ENCODE data around the gene TTLL12. TPM values are rescaled to one million over a fixed set of nuclear protein-coding genes. Genes with fewer than 3 reads are reported as not detected.

The TTLL12 gene
- total RNA-seq, 1 donor from 2014 or later, result 85.7 TPM

GRCh38 chr22:43129426-43130425 is 57.2 kb downstream of the TTLL12 start:
- DNase-seq (ENCODE audit: low spot score), result no peak
- intact Hi-C loops (cut with micrococcal nuclease), result no loop called here
- Mint-ChIP-seq H3K27me3 (ENCODE audit: low read depth) (no peaks in the 10 kb centered on the region), H3K27ac (no peak overlapping the region), H3K36me3 (ENCODE audit: low read depth) (peaks cover 20% of the 10 kb centered on the region), H3K4me1 (ENCODE audit: low read depth) (no peaks in the 10 kb centered on the region), H3K4me3 (ENCODE audit: low read depth) (no peak overlapping the region), H3K9me3 (no peaks in the 10 kb centered on the region)

DNA sequence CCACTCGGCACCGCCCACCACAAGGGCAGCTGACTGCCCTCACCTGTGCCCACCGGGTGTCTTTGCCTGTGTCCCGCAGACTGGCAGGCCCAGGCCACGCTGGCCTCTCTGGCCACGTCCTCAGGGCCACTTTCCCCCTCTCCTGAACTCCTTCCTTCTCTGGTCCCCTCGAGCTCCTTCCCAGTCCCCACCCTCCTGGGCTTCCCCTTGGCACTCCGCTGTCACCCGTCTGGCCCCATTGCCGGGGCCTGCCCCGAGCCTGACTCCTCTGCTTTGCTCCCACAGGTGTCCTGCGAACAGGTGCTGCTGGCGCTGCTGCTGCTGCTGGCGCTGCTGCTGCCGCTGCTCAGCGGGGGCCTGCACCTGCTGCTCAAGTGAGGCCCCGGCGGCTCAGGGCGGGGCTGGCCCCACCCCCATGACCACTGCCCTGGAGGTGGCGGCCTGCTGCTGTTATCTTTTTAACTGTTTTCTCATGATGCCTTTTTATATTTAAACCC is 58.0 kb downstream of the TTLL12 start:
- no peaks in the 10 kb centered on the region for H3K4me1 Mint-ChIP-seq (ENCODE audit: low read depth)
- DNase-seq (ENCODE audit: low spot score), result no peak
- no peaks in the 10 kb centered on the region for H3K9me3 Mint-ChIP-seq
- H3K4me3 Mint-ChIP-seq (ENCODE audit: low read depth), result no peak overlapping the region
- H3K36me3 Mint-ChIP-seq (ENCODE audit: low read depth), result peaks cover 13% of the 10 kb centered on the region
- H3K27me3 Mint-ChIP-seq (ENCODE audit: low read depth), result no peaks in the 10 kb centered on the region
- intact Hi-C loops (cut with micrococcal nuclease), result no loop called here
- H3K27ac Mint-ChIP-seq, result no peak overlapping the region

DNA sequence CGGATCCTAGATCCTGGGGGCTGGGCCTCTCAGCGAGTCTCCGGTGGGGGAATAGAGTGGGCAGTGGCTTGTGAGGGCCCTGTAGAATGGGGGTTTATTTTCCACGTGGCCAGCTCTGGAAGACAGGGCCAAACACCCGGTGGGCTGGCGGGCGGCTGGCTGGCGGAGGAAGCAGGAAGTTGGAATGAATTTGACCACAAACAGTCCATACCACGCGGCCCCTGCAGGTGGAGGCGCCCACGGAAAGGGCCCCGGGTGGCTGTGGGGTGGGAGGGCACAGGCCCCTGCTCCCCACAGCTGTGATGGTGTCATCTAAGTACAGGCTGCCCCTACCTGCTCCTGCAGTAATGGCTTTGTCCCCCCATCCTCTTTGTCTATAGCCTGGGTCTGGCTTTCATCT is 58.8 kb downstream of the TTLL12 start:
- H3K36me3 Mint-ChIP-seq (ENCODE audit: low read depth), result peaks cover 5% of the 10 kb centered on the region
- no peak overlapping the region for H3K4me3 Mint-ChIP-seq (ENCODE audit: low read depth)
- no peak overlapping the region for H3K27ac Mint-ChIP-seq
- no peaks in the 10 kb centered on the region for H3K9me3 Mint-ChIP-seq
- no peak for DNase-seq (ENCODE audit: low spot score)
- no peaks in the 10 kb centered on the region for H3K27me3 Mint-ChIP-seq (ENCODE audit: low read depth)
- H3K4me1 Mint-ChIP-seq (ENCODE audit: low read depth), result no peaks in the 10 kb centered on the region
- intact Hi-C loops (cut with micrococcal nuclease), result no loop called here

GRCh38 chr22:43127166-43127908 is 59.6 kb downstream of the TTLL12 start:
- Mint-ChIP-seq H3K9me3 (no peaks in the 10 kb centered on the region), H3K36me3 (ENCODE audit: low read depth) (peaks cover 5% of the 10 kb centered on the region), H3K4me1 (ENCODE audit: low read depth) (no peaks in the 10 kb centered on the region), H3K27me3 (ENCODE audit: low read depth) (no peaks in the 10 kb centered on the region), H3K27ac (no peak overlapping the region), H3K4me3 (ENCODE audit: low read depth) (no peak overlapping the region)
- intact Hi-C loops (cut with micrococcal nuclease), result no loop called here
- DNase-seq (ENCODE audit: low spot score), result no peak

DNA sequence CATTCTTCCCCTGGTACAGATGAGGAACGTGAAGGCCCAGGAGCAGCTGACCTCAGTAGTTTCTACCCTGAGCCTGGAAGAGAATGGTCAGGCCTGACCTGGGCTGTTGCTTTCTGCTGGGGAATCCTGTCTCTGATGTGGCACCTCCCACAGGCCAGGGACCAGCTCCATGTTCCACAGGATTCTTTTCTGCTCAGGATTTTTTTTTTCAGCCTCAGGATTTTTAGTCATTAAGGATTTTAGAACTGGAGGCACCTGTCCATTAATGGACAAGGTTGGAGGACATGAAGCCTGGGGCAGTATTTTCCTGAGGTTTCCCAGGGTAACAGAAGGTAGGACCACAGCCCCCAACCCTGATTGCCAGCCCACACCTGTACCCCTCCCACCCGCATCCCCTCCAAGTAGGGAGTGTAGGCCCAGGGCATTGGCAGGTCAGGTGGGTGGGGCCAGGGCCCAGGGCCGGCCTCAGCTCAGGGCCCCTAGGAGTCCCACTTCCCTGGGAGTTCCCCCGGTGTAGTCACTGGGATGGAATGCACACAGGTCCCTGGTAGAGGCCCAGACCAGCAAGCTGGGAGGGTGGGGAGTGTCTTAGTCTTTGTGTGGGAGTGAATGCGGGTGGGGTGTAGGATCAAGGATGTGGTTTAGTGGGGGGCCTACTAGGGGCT is 60.3 kb downstream of the TTLL12 start:
- Mint-ChIP-seq H3K4me3 (ENCODE audit: low read depth) (no peak overlapping the region), H3K4me1 (ENCODE audit: low read depth) (no peaks in the 10 kb centered on the region), H3K36me3 (ENCODE audit: low read depth) (no peaks in the 10 kb centered on the region), H3K27me3 (ENCODE audit: low read depth) (no peaks in the 10 kb centered on the region), H3K27ac (no peak overlapping the region), H3K9me3 (no peaks in the 10 kb centered on the region)
- no peak for DNase-seq (ENCODE audit: low spot score)
- intact Hi-C loops (cut with micrococcal nuclease), result no loop called here

DNA sequence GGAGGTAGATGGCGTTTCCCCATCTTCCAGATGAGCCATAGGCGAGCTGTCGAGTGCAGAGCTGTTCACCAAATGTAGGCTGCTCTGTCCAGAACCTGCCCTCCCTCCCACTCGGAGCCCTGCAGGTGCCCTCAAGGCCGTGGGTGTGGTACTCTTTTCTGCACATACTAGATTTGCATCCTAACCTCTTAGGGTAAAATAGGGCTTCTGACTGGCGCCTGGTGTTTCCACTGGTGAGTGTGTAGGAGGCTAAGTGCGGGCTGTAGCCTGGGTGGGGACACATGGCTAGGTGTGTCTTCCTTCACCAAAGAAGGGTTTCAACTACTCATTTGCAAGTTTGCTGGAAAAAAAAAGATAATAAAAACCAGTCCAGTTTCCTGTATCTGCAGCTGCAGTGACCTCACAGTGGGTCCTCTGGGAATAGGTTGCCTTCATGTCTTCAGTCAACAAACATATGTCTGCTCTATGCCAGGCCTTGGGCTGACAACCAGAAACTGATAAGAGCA is 67.9 kb downstream of the TTLL12 start:
- no peaks in the 10 kb centered on the region for H3K36me3 Mint-ChIP-seq (ENCODE audit: low read depth)
- intact Hi-C loops (cut with micrococcal nuclease), result no loop called here

DNA sequence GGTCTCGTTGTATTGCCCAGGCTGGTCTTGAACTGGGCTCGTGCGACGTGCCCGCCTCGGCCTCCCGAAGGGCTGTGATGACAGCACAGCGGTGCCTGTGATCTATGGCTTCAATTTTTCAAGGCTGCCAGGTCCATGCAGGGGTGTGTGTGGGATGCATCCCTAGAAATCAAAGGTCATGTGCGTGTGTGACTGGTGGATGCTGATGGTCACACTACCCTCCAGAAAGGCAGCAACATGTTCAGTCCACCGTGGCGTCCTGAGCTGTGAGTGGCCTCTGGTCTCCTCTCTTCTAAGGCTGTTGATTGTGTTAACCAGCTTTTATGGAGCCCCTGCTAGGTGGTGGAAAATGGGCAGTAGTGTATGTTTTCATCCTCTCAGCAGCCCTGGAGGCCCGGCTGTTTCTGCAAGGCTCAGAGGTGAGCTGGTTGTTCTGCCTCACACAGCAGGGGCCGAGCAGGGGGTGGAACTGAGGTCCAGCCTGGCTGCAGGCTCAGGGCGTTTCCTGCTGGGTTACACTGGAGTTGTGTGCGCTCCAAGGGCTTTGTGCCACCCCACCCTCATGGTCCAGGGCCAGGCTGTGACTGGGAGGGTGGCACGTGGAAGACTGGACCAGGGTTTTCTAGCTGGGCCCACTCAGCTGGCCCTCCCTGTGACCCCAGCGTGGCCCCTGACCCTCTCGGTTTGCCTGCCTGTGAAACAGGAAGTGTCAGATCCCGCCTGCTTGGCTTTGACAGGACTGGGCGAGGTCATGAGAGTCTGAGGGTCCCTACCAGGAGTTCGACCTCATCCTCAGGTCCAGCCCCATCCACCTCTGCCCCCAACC is 68.7 kb downstream of the TTLL12 start:
- intact Hi-C loops (cut with micrococcal nuclease), result no loop called here
- no peaks in the 10 kb centered on the region for H3K36me3 Mint-ChIP-seq (ENCODE audit: low read depth)
- peaks cover 5% of the 10 kb centered on the region for H3K27me3 Mint-ChIP-seq (ENCODE audit: low read depth)
- no peak overlapping the region for H3K27ac Mint-ChIP-seq
- no peak for DNase-seq (ENCODE audit: low spot score)
- peaks cover 1% of the 10 kb centered on the region for H3K4me1 Mint-ChIP-seq (ENCODE audit: low read depth)
- no peak overlapping the region for H3K4me3 Mint-ChIP-seq (ENCODE audit: low read depth)
- no peaks in the 10 kb centered on the region for H3K9me3 Mint-ChIP-seq

More for the DNA sequence above, 67.9 kb downstream of the TTLL12 start:
- Mint-ChIP-seq H3K9me3 (no peaks in the 10 kb centered on the region), H3K4me1 (ENCODE audit: low read depth) (peaks cover 1% of the 10 kb centered on the region), H3K27ac (no peak overlapping the region), H3K27me3 (ENCODE audit: low read depth) (no peaks in the 10 kb centered on the region), H3K4me3 (ENCODE audit: low read depth) (no peak overlapping the region)
- no peak for DNase-seq (ENCODE audit: low spot score)

GRCh38 chr22:43116932-43117331 is 70.0 kb downstream of the TTLL12 start:
- intact Hi-C loops (cut with micrococcal nuclease), result no loop called here
- Mint-ChIP-seq H3K27ac (no peak overlapping the region), H3K27me3 (ENCODE audit: low read depth) (peaks cover 10% of the 10 kb centered on the region), H3K4me3 (ENCODE audit: low read depth) (no peak overlapping the region), H3K9me3 (no peaks in the 10 kb centered on the region), H3K36me3 (ENCODE audit: low read depth) (no peaks in the 10 kb centered on the region), H3K4me1 (ENCODE audit: low read depth) (peaks cover 1% of the 10 kb centered on the region)
- DNase-seq (ENCODE audit: low spot score), result no peak

Other genes starting within 250 kb of the TTLL12 start
- 30.8 and 32.5 TPM in 2 replicates for gene PACSIN2, start 172.0 kb downstream of the TTLL12 start, total RNA-seq
- gene TTLL1, start 97.7 kb downstream of the TTLL12 start, total RNA-seq, result 3.4 and 4.1 TPM in 2 replicates
- 2.5 and 3.1 TPM in 2 replicates for gene BIK, start 76.4 kb downstream of the TTLL12 start, total RNA-seq
- 17.3 and 18.5 TPM in 2 replicates for gene MCAT, start 43.7 kb downstream of the TTLL12 start, total RNA-seq
- 126 and 127 TPM in 2 replicates for gene TSPO, start 35.6 kb downstream of the TTLL12 start, total RNA-seq
- not detected in 2 replicates for gene SCUBE1, start 156.2 kb upstream of the TTLL12 start, total RNA-seq
- not detected in 2 replicates for gene MPPED1, start 224.9 kb upstream of the TTLL12 start, total RNA-seq

All from activated T-helper 2 cell treated with anti-CD3 and anti-CD28 coated beads, Interferon-gamma antibody, Interleukin-2, Interleukin-4, amounts not matched to agents 10 μg/mL and 5 μg/mL and 100 μg/mL, durations not matched to agents 14 hours and 24 hours and 36 hours (primary cell).